ENCODE results near the gene GAS5. TPM values are rescaled to one million over a fixed set of nuclear protein-coding genes. Genes with fewer than 3 reads are reported as not detected.

GAS5 gene
- total RNA-seq, 4 donors from 2014 or later, result 95.6 to 270 (median 193) TPM

DNA sequence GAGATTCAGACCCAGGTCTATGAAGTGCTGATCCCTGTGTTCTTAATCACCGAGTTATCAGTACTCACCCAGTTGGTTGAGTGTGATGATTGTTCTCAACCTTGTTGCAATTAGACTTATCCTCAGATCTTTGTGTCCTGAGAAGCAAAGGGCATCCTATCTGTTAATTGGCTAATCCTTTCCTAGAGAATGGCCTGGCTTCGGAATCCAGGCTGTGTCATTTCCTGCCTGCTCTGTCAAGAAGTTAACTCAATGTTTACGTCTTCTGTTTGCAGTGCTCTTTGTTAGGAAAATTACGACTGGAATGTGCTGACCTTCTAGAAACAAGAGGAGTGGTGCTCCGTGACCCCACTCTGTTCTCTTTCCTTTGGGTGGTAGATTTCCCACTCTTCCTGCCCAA is 14.7 kb downstream of the GAS5 start:
- H3K36me3 ChIP-seq, result peaks cover 0 to 65% (median 0%) of the 10 kb centered on the region in 3 donors

GRCh38 chr1:173852105-173852504 is 15.7 kb downstream of the GAS5 start:
- Histone ChIP-seq H3K36me3 (peaks cover 0 to 57% (median 0%) of the 10 kb centered on the region in 3 donors), H3K4me3 (no peak overlapping the region)

More for the DNA sequence above, 14.7 kb downstream of the GAS5 start:
- no peak for DNase-seq
- Histone ChIP-seq H3K27ac (peak overlapping the region in 1 of 4 donors; percentile 29), H3K4me3 (no peak overlapping the region), H3K9me3 (no peaks in the 10 kb centered on the region), H3K27me3 (no peaks in the 10 kb centered on the region), H3K4me1 (no peaks in the 10 kb centered on the region)
- TF ChIP-seq, protein P1, sequence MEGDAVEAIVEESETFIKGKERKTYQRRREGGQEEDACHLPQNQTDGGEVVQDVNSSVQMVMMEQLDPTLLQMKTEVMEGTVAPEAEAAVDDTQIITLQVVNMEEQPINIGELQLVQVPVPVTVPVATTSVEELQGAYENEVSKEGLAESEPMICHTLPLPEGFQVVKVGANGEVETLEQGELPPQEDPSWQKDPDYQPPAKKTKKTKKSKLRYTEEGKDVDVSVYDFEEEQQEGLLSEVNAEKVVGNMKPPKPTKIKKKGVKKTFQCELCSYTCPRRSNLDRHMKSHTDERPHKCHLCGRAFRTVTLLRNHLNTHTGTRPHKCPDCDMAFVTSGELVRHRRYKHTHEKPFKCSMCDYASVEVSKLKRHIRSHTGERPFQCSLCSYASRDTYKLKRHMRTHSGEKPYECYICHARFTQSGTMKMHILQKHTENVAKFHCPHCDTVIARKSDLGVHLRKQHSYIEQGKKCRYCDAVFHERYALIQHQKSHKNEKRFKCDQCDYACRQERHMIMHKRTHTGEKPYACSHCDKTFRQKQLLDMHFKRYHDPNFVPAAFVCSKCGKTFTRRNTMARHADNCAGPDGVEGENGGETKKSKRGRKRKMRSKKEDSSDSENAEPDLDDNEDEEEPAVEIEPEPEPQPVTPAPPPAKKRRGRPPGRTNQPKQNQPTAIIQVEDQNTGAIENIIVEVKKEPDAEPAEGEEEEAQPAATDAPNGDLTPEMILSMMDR (IDR thresholded peaks at IDR 0.05), result no peak
- no peak for TF ChIP-seq POLR2A (IDR thresholded peaks at IDR 0.05)

DNA sequence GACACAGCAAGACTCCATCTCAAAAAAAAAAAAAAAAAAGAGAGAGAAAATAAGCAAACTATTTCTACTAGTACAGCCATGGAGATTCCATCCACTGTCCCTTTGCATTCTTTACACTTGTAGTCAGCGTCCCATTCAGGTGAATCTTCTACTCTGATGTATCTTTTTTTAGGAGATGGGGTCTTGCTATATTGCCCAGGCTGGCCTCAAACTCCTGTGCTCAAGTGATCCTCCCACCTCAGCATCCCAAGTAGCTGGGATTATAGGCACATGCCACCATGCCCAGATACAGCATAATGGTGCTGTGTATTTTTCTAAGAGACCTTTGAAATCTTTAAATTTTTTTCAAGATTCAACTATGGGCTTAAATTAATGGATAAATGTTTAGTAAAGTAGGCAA is 35.0 kb downstream of the GAS5 start:
- H3K4me3 ChIP-seq, result no peak overlapping the region
- no peaks in the 10 kb centered on the region for H3K9me3 ChIP-seq
- no peaks in the 10 kb centered on the region for H3K4me1 ChIP-seq
- H3K27me3 ChIP-seq, result no peaks in the 10 kb centered on the region
- no peak overlapping the region for H3K27ac ChIP-seq
- peaks cover 0 to 56% (median 0%) of the 10 kb centered on the region in 3 donors for H3K36me3 ChIP-seq
- no peak for TF ChIP-seq POLR2A (IDR thresholded peaks at IDR 0.05)
- TF ChIP-seq, protein P1 (IDR thresholded peaks at IDR 0.05), result no peak
- DNase-seq, result no peak

More at GRCh38 chr1:173852105-173852504, 15.7 kb downstream of the GAS5 start:
- no peak for TF ChIP-seq POLR2A (IDR thresholded peaks at IDR 0.05)
- TF ChIP-seq, protein P1 (IDR thresholded peaks at IDR 0.05), result no peak
- DNase-seq, result no peak
- H3K9me3 ChIP-seq, result no peaks in the 10 kb centered on the region
- no peaks in the 10 kb centered on the region for H3K4me1 ChIP-seq
- no peaks in the 10 kb centered on the region for H3K27me3 ChIP-seq
- no peak overlapping the region for H3K27ac ChIP-seq

- H3K4me1 ChIP-seq, result peaks cover 0 to 12% (median 3%) of the 10 kb centered on the region in 4 donors
- TF ChIP-seq, protein P1 (IDR thresholded peaks at IDR 0.05), result no peak
- TF ChIP-seq POLR2A (IDR thresholded peaks at IDR 0.05), result no peak
- H3K36me3 ChIP-seq, result peaks cover 0 to 21% (median 0%) of the 10 kb centered on the region in 3 donors
These were observed 40.2 kb downstream of the GAS5 start for GRCh38 chr1:173827611-173828010.

DNA sequence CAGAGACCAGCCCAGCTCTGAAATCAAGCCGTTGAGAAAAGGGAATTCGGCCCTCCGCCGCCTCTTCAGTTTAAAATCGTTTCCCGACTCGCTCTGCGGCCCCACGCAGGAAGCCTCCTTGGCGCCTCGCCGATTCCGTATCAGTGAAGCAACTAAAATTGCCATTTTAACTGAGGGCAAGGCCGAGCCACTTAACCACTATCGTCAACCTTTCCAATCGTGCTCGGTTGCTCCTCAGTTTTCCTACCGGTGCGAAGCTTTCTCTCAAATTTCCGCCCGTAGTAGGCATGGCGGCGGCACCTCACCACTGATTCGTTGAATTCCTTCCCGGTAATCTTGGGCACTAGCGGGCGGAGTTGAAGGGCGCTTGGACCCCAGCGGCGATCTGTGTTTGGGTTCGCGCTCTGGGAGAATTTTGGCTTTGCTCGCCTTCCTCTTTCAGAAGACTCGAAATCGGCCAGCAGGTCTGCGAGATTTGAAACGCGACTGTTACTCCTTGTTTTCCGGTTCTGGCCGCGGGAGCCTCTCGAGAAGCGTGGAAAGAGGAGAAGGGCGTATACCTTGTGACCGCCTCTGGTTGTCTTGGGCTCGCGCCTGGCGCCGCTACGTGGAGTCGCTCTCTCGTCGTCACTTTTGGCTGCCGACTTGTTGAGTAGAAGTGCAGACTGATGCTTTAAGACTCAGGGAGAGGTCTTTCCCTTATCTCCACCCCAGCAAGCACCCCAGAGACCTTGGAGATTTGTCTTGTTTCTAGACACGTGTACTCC is 43.3 kb downstream of the GAS5 start, which contains the start of the genes CENPL and DARS2:
CENPL (minus strand) TSS at position 569 of the 767 bp plus-strand sequence. CDS start 13,584 bp downstream, outside the sequence.
DARS2 (plus strand) TSS at position 359 of the 767 bp plus-strand sequence. CDS start 557 bp downstream, outside the sequence.
- peak within 1 kb of the TSS; percentile 83 to 94 (median 88) for H3K27ac ChIP-seq
- no peaks in the 10 kb centered on the region for H3K9me3 ChIP-seq
- peaks cover 0 to 12% (median 3%) of the 10 kb centered on the region in 4 donors for H3K4me1 ChIP-seq
- H3K36me3 ChIP-seq, result no peaks in the 10 kb centered on the region
- TF ChIP-seq, protein P1 (IDR thresholded peaks at IDR 0.05), result peak in 1 of 6 experiments; percentile 2
- peak; percentile 53 to 55 for TF ChIP-seq POLR2A (IDR thresholded peaks at IDR 0.05)
- peak; percentile 90 to 98 (median 93) for DNase-seq
- no peaks in the 10 kb centered on the region for H3K27me3 ChIP-seq
- peak within 1 kb of the TSS; percentile 66 to 86 (median 70) for H3K4me3 ChIP-seq

More at GRCh38 chr1:173827611-173828010, 40.2 kb downstream of the GAS5 start:
- no peaks in the 10 kb centered on the region for H3K9me3 ChIP-seq
- DNase-seq, result no peak
- H3K27me3 ChIP-seq, result no peaks in the 10 kb centered on the region
- H3K27ac ChIP-seq, result no peak overlapping the region
- H3K4me3 ChIP-seq, result no peak overlapping the region

Data from Peyer's patch (tissue), 4 donors.